Heart left ventricle (tissue), 13 donors: Measurements from ENCODE around the gene CBX5.

Experiments
- POLR2A ChIP-seq, 2 donors: fragments of 450-650 bp; IDR thresholded peaks; one replicate each; pipeline ENCODE4 v1.6.1; 2017; ENCODE audit warnings: antibody characterized with exemption in 2 of 2, mild to moderate bottlenecking in 2 of 2, moderate library complexity in 2 of 2
- TF ChIP-seq, protein P1 (sequence below), 12 donors: fragments of 200-600 bp; sonication (generic) in 4 of 12; IDR thresholded peaks; one replicate each; pipeline versions ENCODE4 v1.5.0 to v1.8.0; 2018 to 2022; ENCODE audit warnings: antibody characterized with exemption in 12 of 12, mild to moderate bottlenecking in 5 of 12
- donor health status: ischemic (EF 13 %, LVEDD 7.1; RV severe dilation, severe dysfunction).
- donor health status: DM: no; HTN: yes; CAD: no.
- donor health status: DM: no; HTN: no; CAD: no.
- donor health status: ischemic (EF 25% LVEDD 6.9; RV normal size, moderate dysfunction).
- donor health status: ischemic (EF 25% LVEDD 5.7; RV mildly dilated, moderate dysfunction).
- donor health status: ischemic (EF 35%, LVEDD 5.7; RV mildly dilated, moderate dysfunction).
- donor health status: nonischemic (EF 11% LVEDD 7.7; RV severe dilation, severe dysfunction).
- donor health status: DM: yes; HTN: yes; CAD: no.
- donor health status: PGD.
- donor health status: ischemic (EF 29% LVEDD 5.4; RV normal size, mild dysfunction).
- donor health status: nonischemic (EF 23%, LVEDD 6.1; RV moderate dilation, normal function).

DNA sequence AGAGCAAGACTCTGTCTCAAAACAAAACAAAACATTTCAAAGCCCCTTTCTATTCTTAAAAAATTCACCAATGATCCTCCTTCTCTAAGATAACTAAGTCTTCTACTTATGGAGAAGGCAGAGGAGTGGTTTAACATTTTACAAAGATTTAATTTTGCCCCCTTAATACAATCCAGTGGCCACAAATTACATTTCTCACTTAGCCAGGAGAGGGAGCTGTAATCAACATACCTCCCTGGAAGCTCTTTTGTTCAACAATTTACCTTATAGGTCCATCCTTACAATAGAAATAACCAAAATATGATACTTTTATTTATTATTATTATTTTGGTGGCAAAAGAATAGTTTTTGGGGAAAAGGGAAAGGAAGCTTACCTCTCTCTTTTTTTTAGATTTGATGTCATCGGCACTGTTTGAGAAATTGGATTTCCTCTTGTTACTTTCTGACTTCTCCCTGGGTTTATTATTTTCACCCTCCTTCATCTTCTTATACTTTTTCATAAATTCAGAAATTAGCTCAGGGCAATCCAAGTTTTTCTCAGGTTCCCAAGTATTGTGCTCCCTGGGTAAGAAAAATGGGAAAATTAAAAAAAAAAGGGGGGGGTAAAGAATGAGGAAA, 28.1 kb downstream of the CBX5 start:
- no peak for TF ChIP-seq POLR2A (IDR thresholded peaks at IDR 0.05)
- TF ChIP-seq, protein P1, sequence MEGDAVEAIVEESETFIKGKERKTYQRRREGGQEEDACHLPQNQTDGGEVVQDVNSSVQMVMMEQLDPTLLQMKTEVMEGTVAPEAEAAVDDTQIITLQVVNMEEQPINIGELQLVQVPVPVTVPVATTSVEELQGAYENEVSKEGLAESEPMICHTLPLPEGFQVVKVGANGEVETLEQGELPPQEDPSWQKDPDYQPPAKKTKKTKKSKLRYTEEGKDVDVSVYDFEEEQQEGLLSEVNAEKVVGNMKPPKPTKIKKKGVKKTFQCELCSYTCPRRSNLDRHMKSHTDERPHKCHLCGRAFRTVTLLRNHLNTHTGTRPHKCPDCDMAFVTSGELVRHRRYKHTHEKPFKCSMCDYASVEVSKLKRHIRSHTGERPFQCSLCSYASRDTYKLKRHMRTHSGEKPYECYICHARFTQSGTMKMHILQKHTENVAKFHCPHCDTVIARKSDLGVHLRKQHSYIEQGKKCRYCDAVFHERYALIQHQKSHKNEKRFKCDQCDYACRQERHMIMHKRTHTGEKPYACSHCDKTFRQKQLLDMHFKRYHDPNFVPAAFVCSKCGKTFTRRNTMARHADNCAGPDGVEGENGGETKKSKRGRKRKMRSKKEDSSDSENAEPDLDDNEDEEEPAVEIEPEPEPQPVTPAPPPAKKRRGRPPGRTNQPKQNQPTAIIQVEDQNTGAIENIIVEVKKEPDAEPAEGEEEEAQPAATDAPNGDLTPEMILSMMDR (IDR thresholded peaks at IDR 0.05), result peak; percentile 46 to 71 (median 62)
